Measurements from ENCODE around the gene CD247.

The CD247 gene

DNA sequence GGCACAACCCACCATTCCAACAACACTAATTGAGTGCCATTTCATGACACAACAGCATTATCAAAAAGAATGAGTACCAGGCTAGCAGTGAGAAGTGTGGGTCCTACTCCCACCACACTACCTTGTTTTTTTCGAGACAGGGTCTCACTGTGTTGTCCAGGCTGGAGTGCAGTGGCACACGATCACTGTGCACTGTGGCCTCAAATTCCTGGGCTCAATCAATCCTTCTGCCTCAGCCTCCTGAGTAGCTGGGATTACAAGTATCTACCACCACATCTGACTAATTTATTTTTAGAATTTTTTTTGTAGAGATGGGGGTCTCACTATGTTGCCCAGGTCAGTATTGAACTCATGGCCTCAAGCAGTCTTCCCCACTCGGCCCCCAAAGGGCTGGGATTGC, 30.7 kb downstream of the CD247 start:
- DNase-seq: no peak

DNA sequence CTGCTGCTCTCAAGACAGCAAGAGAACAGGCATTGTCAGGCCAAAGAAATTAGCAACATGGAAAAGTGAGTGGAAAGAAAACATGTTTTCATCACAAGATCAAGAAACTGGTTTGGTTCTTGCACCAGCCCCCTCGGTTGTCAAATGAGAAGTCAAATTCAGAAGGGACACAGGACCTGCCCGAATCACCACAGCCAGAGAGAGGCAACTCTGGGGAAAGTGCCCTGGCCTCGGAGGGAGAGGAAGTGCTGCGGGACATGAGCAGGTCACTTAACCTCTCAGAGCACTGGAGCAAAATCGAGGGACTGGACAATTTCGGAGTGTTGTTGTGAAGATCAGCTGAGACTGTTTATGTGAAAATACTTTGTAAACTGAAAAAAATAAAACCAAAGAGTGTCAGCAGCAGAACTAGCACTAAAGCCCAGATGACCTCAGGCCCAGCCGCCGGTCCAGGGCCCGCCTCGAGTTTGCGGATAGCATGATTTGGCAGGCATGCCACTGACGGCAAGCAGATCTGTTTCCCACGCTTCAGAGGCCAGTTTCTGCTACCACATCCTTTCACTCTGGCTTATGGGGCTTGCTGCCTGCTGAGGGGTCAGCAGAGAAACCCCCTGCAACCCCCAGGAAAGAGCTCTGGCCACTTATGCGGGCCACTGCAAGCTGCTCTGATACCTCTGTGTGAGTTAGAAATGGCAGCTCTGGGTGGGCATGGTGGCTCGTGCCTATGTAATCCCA, 32.1 kb downstream of the CD247 start:
- DNase-seq: no peak

DNA sequence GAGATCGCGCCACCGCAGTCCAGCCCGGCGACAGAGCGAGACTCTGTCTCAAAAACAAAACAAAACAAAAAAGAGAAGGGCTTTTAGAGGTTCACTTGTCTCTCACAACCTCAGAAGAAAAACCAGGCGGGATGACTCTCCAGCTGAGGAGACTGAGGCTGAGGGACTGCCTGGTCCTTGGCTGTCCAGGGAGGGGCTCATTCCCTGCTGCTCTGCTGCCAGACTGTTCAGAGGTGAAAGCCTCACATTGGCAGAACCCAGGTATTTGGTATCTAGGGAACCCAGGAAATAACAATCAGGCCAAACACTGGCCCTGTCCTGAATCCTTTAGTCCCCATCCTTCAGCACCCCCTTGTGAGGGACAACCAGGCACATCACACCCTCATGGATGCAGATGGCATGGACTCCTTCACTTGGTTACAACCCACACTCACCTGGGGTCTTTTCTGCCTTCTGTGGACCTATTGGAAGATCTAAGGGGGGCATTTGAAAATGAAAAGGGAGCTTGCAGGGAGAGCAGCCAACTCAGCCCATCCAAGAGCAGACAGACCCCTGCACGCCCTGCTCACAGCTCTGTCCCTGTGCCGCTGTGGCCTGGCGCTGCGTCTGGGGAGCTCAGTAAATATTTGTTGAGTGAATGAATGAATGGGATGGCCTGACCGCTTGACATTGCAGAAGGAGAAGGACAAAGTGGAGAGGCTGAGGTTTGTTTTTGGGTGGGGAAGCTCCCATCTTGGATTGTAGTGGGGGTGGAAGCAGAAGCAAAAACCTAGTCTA, 33.4 kb downstream of the CD247 start:
- DNase-seq: no peak

GRCh38 chr1:167483790-167484189, 34.5 kb downstream of the CD247 start:
- no peak for DNase-seq

DNA sequence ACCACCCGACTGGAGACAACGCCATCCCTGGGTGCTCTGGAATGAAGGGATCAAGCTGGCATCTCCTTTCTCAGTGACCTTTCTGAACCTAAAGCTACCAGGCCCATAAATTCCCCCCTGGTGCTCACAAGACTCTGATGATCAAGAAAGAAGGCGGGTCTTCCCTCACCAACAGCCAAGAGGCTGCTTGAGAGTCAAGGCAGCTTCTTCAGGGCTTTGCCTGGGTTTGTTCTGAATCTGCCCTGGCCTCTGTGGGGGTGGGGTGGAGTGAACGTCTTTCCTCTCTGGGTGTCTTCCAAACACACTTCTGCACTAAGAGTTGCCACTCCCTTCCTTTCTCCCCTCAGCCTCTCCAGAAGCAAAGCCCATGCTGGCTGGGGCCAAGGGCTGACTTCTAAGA, 36.1 kb downstream of the CD247 start:
- no peak for DNase-seq

DNA sequence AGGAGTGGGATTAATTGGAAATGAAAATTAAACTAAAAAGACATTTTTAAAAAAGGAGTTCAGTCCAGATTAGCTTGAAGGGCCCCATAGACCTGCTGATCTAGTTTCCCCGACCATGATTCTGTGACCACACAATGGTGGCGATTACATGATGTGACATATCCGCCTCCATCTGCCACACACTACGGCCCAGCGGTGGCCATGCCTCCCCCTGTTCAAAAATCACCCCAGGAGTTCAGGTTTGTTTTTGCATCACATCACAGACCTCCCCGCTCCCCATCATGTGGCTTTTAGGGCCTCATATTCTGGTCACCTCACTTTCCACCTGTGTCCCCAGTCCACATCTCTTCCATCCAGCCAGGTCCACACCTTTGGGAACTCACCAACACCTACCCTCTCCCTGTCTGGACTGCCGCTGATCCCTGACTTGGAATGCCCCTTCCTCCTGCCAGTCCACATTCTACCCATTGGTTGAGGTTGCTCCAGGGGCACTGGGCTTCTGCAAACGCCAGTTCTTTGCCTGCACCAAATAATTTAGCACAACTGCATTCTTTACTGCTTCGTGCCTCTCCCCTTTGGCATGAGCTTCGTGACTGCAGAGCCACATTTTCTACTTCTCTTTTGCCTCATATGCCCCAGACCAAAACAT, 38.9 kb downstream of the CD247 start:
- no peak for DNase-seq

DNA sequence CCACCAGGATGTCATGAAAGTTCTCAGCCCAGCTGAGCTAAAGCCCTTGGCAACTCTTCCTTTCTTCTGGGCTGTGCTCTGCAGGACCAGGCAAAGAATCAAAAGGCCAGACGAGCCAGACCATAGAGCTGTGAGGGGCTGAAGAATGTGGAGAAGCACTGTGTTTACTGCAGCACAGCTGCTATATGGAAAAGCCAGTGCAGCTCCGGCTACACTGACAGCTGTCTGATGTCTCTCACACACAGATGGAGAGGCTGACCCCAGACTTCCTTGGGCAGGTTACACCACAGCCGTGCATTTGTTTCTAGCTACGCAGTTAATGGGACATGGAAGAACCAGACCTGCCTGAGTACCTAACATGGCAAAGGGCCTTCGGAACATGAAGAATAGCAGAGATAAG, 40.3 kb downstream of the CD247 start:
- no peak for DNase-seq

DNA sequence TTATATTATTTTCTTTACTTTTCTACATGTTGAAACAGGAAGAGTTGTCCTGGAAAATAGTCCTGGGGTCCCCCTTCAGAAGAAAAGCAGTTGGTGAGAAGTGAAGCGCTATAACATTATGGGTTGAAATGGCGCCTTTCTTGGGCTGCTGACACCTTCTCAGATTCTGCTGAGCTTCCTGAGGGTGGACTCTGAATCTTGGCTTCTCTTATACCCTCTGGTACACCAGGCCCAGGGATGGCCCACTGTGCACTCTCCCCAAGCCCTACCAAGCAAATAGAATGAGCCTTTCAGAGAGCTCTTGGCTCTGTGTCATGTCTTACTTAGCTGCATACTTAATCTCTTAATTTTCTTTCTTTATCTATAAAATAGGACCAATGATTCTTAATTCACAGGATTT, 42.3 kb downstream of the CD247 start:
- DNase-seq: no peak

- DNase-seq: no peak
These were observed 44.1 kb downstream of the CD247 start for GRCh38 chr1:167474191-167474641.

DNA sequence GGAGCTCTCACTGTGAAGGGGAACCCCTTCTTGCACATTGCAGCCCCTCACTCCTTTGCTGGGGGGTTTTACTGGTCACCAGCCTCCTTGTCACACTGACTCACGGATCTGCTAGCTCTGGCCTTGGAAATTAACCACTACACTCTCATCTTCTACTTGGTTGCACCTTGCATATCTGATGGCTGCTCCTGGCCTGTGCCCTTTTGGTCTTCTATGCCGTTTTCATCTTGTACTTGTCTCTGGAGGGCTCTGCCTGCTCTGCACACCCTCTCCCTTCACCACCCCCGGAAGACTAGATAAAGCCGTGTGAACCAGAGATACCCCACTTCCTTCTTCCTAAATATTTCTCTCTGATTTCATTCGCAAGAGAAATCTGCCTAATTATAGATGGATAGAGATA, 44.6 kb downstream of the CD247 start:
- DNase-seq: no peak

- no peak for DNase-seq
These were observed 45.4 kb downstream of the CD247 start for GRCh38 chr1:167472752-167473521.

DNA sequence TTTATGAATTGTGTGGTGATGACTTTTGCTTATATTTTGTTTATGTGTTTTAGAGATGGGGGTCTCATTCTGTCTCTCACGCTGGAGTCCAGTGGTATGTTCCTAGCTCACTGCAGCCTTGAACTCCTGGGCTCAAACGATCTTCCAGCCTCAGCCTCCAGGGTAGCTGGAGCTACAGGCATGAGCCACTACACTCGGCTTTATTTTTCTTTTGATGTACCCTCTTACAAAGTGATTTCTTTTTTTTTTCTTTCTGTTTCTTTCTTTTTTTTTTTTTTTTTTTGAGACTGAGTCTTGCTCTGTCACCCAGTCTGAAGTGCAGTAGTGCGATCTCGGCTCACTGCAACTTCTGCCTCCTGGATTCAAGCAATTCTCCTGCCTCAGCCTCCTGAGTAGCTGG, 46.8 kb downstream of the CD247 start:
- no peak for DNase-seq

- DNase-seq: no peak
These were observed 48.9 kb downstream of the CD247 start for GRCh38 chr1:167469280-167469965.

GRCh38 chr1:167467752-167468151, 50.6 kb downstream of the CD247 start:
- DNase-seq: no peak

DNA sequence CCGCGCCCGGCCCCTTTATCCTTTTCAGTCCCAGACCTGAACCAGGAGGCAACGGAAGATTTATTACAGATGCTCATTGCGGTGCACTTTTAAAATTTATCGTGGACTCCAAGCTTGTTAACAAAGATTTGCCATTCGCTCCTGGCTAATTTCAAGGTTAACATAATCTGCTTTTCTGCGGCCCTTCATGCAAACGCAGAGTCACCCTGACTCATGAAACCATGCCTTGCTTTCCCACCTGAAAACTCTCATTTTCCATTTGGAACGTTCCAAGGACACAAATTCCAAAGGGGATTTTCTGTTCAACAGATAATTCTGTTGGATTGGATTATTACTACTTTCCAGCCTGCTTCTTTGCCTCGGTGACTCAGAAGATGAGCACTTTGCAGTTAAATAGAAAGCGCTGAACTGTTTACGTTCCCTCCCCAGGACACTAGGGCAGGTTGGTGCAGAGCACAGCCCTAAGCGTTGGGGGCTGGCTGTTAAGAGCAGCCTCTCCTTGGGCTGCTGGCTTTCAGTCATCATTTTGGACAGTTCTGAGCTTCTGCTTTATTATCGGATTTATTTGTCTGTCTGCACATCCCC, 51.1 kb downstream of the CD247 start:
- DNase-seq: no peak

GRCh38 chr1:167465743-167466142, 52.6 kb downstream of the CD247 start:
- no peak for DNase-seq

DNA sequence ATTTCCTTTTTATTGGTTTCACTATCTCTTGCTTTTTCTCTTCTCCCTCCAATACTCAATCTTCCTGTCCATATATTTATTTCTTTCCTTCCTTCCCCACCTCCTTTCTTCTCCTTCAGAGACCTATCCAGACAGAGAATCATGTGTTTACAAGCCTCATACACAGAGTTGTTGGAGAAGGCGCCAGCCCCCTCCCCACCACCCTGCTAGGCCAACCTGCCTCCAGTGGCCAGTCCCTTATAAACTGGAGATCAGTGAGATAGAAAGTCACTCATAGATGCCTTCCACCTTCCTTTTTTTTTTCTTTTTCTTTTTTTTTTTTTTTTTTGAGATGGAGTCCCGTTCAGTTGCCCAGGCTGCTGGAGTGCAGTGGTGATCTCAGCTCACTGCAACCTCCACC, 53.3 kb downstream of the CD247 start:
- DNase-seq: no peak

GRCh38 chr1:167463875-167464575, 54.3 kb downstream of the CD247 start:
- DNase-seq: no peak

DNA sequence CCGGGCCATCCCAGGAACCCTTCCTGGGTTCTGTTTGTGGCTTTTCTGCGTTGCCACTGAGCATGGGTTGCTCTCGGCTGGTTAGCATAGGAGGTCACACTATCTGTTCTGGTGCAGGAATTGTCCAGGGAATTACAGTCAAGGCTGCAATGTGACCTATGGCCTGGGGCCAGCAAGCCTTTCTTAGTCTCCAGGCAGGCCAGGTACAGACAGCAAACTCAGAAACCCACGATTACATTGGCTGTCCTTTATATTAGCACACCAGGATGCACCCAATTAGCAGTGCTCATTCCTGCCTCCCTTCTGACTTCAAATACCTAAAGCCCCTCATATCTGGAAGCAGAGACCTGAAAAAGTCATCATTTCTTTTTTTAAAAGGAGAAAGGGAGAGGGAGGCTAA, 55.2 kb downstream of the CD247 start:
- no peak for DNase-seq

DNA sequence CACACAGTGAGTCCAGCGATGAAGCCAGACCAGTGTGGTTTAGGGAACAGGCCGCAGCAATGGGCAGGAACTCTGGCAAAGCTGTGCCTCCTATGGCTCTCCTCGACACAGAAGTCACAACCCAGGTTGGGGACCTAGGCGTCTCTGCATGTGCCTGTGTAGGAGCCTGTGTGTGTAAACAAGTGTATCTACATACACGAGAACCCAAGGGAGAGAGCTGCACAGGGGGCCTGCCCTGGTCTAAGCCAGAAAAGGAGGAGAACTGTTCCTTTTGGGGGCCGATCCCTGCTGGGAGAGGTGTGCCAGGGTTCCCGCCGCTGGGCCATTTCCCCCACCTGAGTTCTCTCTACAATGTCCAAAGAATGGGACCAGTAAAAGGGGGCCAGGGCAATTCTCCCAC, 56.0 kb downstream of the CD247 start:
- DNase-seq: no peak

DNA sequence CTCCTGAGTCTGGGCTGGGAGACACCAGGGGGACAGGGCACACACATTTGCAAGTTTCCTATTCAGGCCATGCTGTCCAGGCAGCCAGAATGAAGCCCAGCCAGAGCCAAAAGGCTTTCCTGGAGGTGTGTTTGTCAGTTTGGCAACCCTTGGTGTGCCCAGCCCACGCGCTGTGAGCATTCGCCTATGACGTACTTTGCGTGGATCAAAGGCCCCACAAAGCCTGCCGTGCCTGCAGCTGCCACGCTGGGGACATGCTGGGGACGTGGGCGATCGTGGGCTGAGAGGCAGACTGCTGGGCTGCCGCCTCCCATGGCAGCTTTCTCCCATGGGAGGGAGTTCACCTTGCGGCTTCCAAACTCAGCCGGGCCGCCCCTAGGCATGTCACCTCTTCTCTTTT, 57.5 kb downstream of the CD247 start:
- DNase-seq: no peak

Measured in GOT3 (cell line).